Vagina (tissue), 2 donors: ENCODE measurements around the gene MGAT5B.
"Not testable (repeated sequence)": the region's sequence is repeated elsewhere in the genome, so short reads cannot be mapped to it uniquely, and the experiment has no call there.

Source experiments
- POLR2A ChIP-seq, 2 donors: fragments of 450-650 bp; IDR thresholded peaks; one replicate each; pipeline ENCODE4 v1.6.1; 2017; ENCODE audit warnings: antibody characterized with exemption in 2 of 2, mild to moderate bottlenecking in 2 of 2, moderate library complexity in 2 of 2
- POLR2AphosphoS5 ChIP-seq, 2 donors: sonication (generic); formaldehyde crosslinking; IDR thresholded peaks; one replicate each; pipeline ENCODE4 v1.9.0; 2017; ENCODE audit warnings: antibody characterized with exemption in 2 of 2, mild to moderate bottlenecking in 2 of 2, low read depth in 1 of 2; ENCODE audit not compliant: insufficient read depth in 1 of 2
- TF ChIP-seq, protein P1 (sequence below), 3 experiments: fragments of 450-650 bp in 2 of 3; fragments of 200-600 bp in 1 of 3; sonication (generic) in 1 of 3; IDR thresholded peaks; one replicate each; pipeline ENCODE4 v1.5.1; 2017 to 2019; ENCODE audit warnings: antibody characterized with exemption in 3 of 3, mild to moderate bottlenecking in 2 of 3, moderate library complexity in 2 of 3

- TF ChIP-seq, protein P1, sequence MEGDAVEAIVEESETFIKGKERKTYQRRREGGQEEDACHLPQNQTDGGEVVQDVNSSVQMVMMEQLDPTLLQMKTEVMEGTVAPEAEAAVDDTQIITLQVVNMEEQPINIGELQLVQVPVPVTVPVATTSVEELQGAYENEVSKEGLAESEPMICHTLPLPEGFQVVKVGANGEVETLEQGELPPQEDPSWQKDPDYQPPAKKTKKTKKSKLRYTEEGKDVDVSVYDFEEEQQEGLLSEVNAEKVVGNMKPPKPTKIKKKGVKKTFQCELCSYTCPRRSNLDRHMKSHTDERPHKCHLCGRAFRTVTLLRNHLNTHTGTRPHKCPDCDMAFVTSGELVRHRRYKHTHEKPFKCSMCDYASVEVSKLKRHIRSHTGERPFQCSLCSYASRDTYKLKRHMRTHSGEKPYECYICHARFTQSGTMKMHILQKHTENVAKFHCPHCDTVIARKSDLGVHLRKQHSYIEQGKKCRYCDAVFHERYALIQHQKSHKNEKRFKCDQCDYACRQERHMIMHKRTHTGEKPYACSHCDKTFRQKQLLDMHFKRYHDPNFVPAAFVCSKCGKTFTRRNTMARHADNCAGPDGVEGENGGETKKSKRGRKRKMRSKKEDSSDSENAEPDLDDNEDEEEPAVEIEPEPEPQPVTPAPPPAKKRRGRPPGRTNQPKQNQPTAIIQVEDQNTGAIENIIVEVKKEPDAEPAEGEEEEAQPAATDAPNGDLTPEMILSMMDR (IDR thresholded peaks at IDR 0.05) = not testable (repeated sequence)
- not testable (repeated sequence) for TF ChIP-seq POLR2A (IDR thresholded peaks at IDR 0.05); POLR2AphosphoS5 (IDR thresholded peaks at IDR 0.05; ENCODE audit: insufficient read depth in 1 of 2, low read depth in 1 of 2)
Observed at GRCh38 chr17:76849160-76849559, 19.0 kb upstream of the MGAT5B start.
